HG02763 (cell line): ENCODE measurements around the gene DNMT1.
A peak's percentile ranks its signal among the peaks of the same experiment; 100 is the strongest.

ENCODE experiments used
- ATAC-seq: cut with Tn5 transposase; IDR thresholded peaks from one replicate; pipeline ENCODE4 v1.9.1; 2021; ENCODE audit warnings: mild to moderate bottlenecking, moderate library complexity; ENCODE audit not compliant: unreplicated experiment

The DNMT1 gene

GRCh38 chr19:10100163-10100785 is 94.5 kb downstream of the DNMT1 start:
- no peak for ATAC-seq

GRCh38 chr19:10096615-10096963 is 98.2 kb downstream of the DNMT1 start:
- no peak for ATAC-seq

GRCh38 chr19:10095948-10096614 is 98.7 kb downstream of the DNMT1 start:
- peak; percentile 83 for ATAC-seq

- ATAC-seq: no peak
Measured at GRCh38 chr19:10095622-10095947, 99.2 kb downstream of the DNMT1 start.

GRCh38 chr19:10093295-10094186 is 101.2 kb downstream of the DNMT1 start:
- ATAC-seq: no peak

GRCh38 chr19:10092648-10093294 is 102.0 kb downstream of the DNMT1 start:
- no peak for ATAC-seq

- no peak for ATAC-seq
Measured at GRCh38 chr19:10091895-10092641, 102.7 kb downstream of the DNMT1 start.

GRCh38 chr19:10091370-10091687 is 103.4 kb downstream of the DNMT1 start:
- no peak for ATAC-seq

GRCh38 chr19:10089801-10090375 is 104.9 kb downstream of the DNMT1 start:
- ATAC-seq: no peak

GRCh38 chr19:10088949-10089554 is 105.7 kb downstream of the DNMT1 start:
- ATAC-seq: no peak

GRCh38 chr19:10087296-10088061 is 107.3 kb downstream of the DNMT1 start:
- no peak for ATAC-seq

- ATAC-seq: no peak
Measured at GRCh38 chr19:10086591-10087192, 108.1 kb downstream of the DNMT1 start.

GRCh38 chr19:10085641-10086590 is 108.8 kb downstream of the DNMT1 start, which contains the start of gene SHFL:
Gene SHFL (plus strand): TSS chr19:10086317. CDS start chr19:10086428, 111 bp downstream.
- ATAC-seq: peak; percentile 84

- no peak for ATAC-seq
Measured at GRCh38 chr19:10084803-10085202, 110.0 kb downstream of the DNMT1 start.

GRCh38 chr19:10083911-10084310 is 110.8 kb downstream of the DNMT1 start:
- ATAC-seq: no peak
